ENCODE results near the gene GRHL3. TPM values are rescaled to one million over a fixed set of nuclear protein-coding genes. Genes with fewer than 3 reads are reported as not detected.

Gene GRHL3
- total RNA-seq, 1 donor from 2014 or later, result 20.5 TPM

DNA sequence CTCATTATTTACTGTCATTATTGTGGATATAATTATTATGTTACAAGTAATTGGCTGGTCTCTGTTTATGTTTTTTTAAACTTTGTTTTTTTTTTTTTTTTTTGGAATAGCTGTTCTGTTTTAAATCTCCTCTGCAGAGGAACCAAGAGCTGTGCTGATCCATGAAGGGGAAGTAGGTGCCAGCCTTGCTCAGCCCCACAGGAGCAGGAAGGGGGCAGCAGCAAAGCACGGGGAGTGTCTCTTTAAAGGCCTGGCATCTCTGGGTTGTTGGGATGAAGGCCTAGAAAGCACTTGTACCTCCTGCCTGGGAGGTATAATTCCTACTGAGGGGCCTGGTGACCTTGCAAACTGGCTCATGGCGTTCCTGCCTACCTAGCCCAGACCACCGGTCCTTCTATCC, 2.5 kb upstream of the GRHL3 start:
- DNase-seq (ENCODE audit: low read depth), result no peak
- TF ChIP-seq, protein P1, sequence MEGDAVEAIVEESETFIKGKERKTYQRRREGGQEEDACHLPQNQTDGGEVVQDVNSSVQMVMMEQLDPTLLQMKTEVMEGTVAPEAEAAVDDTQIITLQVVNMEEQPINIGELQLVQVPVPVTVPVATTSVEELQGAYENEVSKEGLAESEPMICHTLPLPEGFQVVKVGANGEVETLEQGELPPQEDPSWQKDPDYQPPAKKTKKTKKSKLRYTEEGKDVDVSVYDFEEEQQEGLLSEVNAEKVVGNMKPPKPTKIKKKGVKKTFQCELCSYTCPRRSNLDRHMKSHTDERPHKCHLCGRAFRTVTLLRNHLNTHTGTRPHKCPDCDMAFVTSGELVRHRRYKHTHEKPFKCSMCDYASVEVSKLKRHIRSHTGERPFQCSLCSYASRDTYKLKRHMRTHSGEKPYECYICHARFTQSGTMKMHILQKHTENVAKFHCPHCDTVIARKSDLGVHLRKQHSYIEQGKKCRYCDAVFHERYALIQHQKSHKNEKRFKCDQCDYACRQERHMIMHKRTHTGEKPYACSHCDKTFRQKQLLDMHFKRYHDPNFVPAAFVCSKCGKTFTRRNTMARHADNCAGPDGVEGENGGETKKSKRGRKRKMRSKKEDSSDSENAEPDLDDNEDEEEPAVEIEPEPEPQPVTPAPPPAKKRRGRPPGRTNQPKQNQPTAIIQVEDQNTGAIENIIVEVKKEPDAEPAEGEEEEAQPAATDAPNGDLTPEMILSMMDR (IDR thresholded peaks at IDR 0.05; ENCODE audit: insufficient read depth, low read length, severe bottlenecking), result peak; percentile 10
- no peaks in the 10 kb centered on the region for H3K27me3 ChIP-seq (ENCODE audit: control insufficient read depth, insufficient read depth, low read length)
- FAIRE-seq, result no peak
- no peak overlapping the region for H3K4me3 ChIP-seq (ENCODE audit: low read depth, low read length)
- no peaks in the 10 kb centered on the region for H3K36me3 ChIP-seq (ENCODE audit: control insufficient read depth, insufficient read depth, low read length)

DNA sequence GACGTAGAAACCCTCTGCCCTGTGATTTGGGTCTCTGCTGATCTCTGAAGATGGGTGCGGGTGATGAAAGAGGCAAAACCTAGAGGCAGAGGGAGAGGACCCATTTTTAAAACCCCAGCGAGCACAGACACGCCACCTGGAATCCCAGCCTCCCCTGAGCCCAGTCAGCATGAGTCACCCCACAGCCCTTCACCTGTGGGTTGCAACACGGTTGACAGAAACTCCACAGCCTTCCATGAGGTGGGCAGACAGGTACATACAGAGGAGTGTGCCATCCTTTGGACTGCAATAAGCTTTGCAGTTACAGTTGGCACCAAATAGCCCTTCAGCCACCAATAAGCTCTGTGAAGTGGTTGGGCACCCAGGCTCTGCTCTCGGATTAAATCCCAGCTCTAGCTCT, 2.1 kb upstream of the GRHL3 start:
- Histone ChIP-seq H3K4me3 (ENCODE audit: low read depth, low read length) (no peak overlapping the region), H3K27me3 (ENCODE audit: control insufficient read depth, insufficient read depth, low read length) (no peaks in the 10 kb centered on the region), H3K36me3 (ENCODE audit: control insufficient read depth, insufficient read depth, low read length) (no peaks in the 10 kb centered on the region)
- TF ChIP-seq, protein P1 (IDR thresholded peaks at IDR 0.05; ENCODE audit: insufficient read depth, low read length, severe bottlenecking), result peak; percentile 18
- FAIRE-seq, result peak; percentile 97
- peak; percentile 99 for DNase-seq (ENCODE audit: low read depth)

DNA sequence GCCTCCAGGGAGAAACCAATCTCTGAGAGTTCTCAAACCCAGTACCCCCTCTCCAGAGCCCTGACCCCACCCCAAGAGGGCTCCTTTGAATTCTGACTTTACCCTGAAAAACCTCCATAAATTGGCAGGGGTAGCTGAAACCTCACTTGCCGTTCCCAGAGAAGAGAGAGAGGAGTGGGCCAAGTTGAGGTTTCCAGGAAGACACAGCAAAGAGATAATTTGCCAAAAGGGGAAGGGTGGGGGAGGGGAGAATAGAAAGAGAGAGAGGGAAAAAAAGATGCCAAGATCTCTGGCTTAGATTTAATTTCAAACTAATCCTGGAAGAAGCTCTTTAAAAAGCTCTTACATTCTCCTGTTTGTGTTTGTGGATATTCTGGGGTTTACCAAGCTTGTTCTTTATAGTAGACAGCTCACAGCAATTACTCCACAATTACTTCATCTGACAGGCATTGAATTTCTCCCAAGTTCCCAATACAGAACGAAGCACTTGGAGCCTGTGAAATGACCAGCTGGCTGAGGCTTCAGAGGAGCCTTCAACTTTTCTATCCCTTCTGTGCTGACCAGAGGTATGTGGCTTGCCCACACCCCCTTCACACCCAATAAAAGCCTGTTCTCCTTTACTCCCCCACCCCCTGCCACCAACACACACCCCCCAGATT, 1.1 kb upstream of the GRHL3 start:
- TF ChIP-seq, protein P1 (IDR thresholded peaks at IDR 0.05; ENCODE audit: insufficient read depth, low read length, severe bottlenecking), result no peak
- H3K27me3 ChIP-seq (ENCODE audit: control insufficient read depth, insufficient read depth, low read length), result no peaks in the 10 kb centered on the region
- FAIRE-seq (no peak), DNase-seq (ENCODE audit: low read depth) (peak; percentile 69)
- H3K4me3 ChIP-seq (ENCODE audit: low read depth, low read length), result no peak overlapping the region
- H3K36me3 ChIP-seq (ENCODE audit: control insufficient read depth, insufficient read depth, low read length), result no peaks in the 10 kb centered on the region

DNA sequence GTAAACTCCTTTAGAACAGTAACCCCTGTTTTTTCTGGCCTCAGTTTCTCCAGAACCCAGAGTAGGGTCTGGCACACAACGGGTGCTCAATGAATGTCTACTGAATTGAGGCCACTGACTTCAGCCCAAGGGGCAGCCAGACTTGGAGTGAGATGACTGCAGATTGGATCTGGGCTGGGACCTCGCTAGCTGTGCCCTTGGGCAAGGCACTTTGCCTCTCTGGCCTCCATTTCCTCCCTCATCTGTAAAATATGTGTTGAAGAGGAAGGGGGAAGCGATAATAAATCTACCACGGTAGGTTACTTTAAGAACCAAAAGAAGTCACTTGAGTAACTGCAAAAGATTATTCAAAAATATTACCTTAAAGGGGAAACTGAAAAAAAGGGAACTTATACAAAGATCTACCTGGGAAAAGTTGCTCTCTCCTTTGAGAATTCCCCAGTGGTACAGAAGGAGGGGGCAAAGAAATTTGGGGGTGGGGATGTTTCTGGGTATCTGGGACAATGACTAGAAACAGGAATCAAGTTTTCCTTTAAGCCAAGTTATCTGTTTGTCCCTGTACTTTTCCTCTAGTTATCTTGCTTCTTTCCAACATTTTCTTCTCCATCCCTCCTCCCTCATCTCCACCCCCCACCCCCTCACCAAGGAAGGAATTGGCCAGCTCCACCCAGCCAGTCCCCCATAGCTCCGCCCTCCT, 394 bp upstream of the GRHL3 start:
- FAIRE-seq, result no peak
- H3K36me3 ChIP-seq (ENCODE audit: control insufficient read depth, insufficient read depth, low read length), result no peaks in the 10 kb centered on the region
- DNase-seq (ENCODE audit: low read depth), result no peak
- H3K4me3 ChIP-seq (ENCODE audit: low read depth, low read length), result peak overlapping the region; percentile 53
- TF ChIP-seq, protein P1 (IDR thresholded peaks at IDR 0.05; ENCODE audit: insufficient read depth, low read length, severe bottlenecking), result no peak
- H3K27me3 ChIP-seq (ENCODE audit: control insufficient read depth, insufficient read depth, low read length), result no peaks in the 10 kb centered on the region

DNA sequence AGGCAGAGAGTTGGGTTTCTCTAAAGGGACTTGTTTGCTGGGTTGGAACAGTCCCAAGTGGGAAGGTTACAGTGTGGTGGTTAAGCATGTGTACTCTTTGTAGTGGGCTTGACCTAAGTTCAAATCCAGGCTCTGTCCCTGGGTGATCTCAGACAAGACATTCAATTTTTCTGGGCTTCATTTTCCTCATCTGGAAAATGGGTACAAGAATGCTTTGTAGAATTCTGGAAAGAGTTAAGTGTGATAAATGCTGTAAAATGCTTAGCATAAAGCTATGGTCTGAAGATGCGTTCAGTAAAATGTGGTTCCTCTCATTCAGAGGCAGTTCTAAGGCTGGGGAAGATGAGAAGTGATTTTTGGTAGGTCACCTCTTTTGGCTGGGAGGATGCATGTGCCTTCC, 805 bp downstream of the GRHL3 start:
- DNase-seq (ENCODE audit: low read depth) (no peak), FAIRE-seq (no peak)
- Histone ChIP-seq H3K27me3 (ENCODE audit: control insufficient read depth, insufficient read depth, low read length) (no peaks in the 10 kb centered on the region), H3K36me3 (ENCODE audit: control insufficient read depth, insufficient read depth, low read length) (peaks cover 2% of the 10 kb centered on the region), H3K4me3 (ENCODE audit: low read depth, low read length) (peak overlapping the region; percentile 53)
- TF ChIP-seq, protein P1 (IDR thresholded peaks at IDR 0.05; ENCODE audit: insufficient read depth, low read length, severe bottlenecking), result no peak
